IPS-11a (cell line): Measurements from ENCODE around the gene LRIG1.

ENCODE experiments used
- H3K4me3 ChIP-seq: one replicate; pipeline ENCODE4 v1.5.1; 2013; ENCODE audit warnings: low read depth, low read length, control low read depth

The LRIG1 gene

GRCh38 chr3:66392512-66392911 is 108.3 kb downstream of the LRIG1 start:
- no peak overlapping the region for H3K4me3 ChIP-seq

- H3K4me3 ChIP-seq = no peak overlapping the region
Observed at GRCh38 chr3:66390013-66390412, 110.8 kb downstream of the LRIG1 start.

GRCh38 chr3:66386925-66387650 is 113.7 kb downstream of the LRIG1 start:
- H3K4me3 ChIP-seq = no peak overlapping the region

GRCh38 chr3:66386011-66386924 is 114.6 kb downstream of the LRIG1 start:
- H3K4me3 ChIP-seq = no peak overlapping the region

- H3K4me3 ChIP-seq = no peak overlapping the region
Observed at GRCh38 chr3:66385066-66385465, 115.8 kb downstream of the LRIG1 start.

GRCh38 chr3:66383998-66384745 is 116.7 kb downstream of the LRIG1 start:
- H3K4me3 ChIP-seq = no peak overlapping the region

- H3K4me3 ChIP-seq = no peak overlapping the region
Observed at GRCh38 chr3:66383023-66383422, 117.8 kb downstream of the LRIG1 start.

GRCh38 chr3:66382142-66382541 is 118.7 kb downstream of the LRIG1 start:
- H3K4me3 ChIP-seq = no peak overlapping the region

GRCh38 chr3:66381626-66382025 is 119.2 kb downstream of the LRIG1 start:
- no peak overlapping the region for H3K4me3 ChIP-seq

DNA sequence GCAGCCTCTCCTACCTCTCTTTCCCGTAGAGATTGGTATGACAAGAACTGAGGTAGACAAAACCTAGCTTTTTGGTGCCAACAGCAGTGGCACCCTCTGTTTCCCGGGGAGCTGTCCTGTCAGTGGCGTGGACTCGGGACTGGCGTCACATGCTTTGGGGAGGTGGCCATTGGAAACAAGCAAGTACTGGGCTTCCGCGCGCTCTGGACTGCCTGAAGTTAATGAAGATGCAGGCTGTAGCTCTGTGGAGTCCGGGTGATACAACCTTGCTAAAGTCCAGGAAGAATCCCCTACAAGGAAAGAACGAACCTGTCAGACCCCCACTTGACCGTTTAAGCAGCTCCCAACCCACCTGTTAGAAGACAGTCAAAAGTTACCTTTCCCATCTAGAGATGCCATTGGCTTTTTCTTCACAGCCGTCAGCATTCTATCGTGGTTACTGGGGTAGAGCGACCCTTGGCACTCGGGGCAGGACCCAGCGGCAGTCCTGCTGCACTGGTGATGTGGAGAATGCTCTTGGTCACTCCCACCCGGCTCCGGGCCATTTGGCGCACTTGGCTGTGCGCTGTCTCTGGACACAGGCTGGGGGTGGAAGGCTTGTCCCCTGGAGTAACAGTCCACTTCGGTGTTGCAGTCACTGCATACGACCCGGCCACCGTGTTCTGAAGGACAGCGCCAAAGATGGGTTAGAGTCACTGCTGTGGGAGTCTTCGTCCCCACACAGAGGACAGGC is 120.5 kb downstream of the LRIG1 start:
- H3K4me3 ChIP-seq = no peak overlapping the region

DNA sequence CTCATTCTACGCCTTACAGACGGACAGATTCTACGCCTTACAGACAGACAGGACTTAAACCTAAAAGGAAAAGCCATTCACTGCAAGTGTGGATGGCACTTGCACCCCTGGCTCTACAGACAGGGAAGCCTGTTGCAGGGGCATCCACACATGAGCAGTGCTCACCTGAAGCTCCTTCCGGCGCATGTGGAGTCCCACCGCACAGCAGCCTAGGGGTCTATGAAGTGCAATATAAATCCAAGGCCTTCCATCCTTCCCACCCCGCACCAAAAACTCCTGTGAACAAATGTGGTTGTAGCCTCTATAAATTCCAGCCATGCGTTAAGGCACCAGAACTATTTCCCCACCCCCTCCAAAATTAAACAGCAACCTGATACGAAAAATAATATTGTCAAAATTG is 121.3 kb downstream of the LRIG1 start:
- H3K4me3 ChIP-seq = no peak overlapping the region

- no peak overlapping the region for H3K4me3 ChIP-seq
Observed at GRCh38 chr3:66378256-66378655, 122.6 kb downstream of the LRIG1 start.

DNA sequence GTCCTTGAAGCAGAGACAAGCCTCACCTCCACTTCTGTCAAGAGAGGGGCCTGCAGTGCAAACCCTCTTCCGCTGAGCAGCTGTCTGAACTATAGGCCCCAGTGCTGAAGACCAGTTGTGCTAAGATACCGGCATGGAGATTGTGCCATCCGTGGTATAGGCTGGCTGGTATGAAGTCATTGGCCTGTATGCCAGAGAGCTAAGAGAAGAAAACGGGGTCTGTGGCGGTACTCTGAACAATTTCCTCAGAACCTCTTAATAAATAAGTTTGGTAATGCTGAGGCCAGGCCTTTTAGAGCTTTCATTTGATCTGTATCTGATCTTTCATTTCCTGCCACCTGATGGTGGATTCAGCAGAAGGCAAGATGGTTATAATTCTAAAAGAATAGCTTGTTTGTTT is 123.0 kb downstream of the LRIG1 start:
- H3K4me3 ChIP-seq = no peak overlapping the region

GRCh38 chr3:66376568-66376967 is 124.3 kb downstream of the LRIG1 start:
- H3K4me3 ChIP-seq = no peak overlapping the region

DNA sequence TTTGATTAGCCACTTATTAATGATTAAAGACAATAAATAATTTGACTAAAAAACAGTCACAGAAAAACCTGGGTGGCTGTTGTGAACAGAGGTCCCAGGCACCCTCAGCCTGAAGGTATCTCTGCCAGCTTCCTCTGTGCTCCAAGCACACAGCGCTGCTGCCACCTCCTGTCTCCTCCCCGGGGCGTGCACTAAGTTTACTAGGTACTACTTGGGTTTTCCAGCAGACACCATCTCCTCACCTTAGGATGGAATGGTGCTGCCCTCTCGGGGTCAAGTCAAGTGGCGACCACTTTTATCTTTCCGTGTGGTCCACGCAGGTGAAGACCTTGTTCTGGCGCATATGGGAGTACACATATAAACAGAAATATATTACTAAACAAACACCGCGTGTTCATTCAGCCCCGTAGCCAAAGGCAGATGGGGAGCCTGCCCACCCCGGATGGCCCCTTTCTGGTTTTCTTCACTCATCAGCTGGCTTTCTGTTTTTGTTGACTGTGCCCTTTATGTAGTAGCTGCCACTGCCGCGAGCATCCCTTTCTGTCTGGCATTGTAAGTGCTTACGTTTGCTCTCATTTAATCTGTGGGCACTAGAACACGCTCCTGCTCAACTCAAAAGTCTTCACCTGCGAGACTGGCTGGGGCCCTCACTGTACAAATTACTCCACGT is 128.0 kb downstream of the LRIG1 start:
- no peak overlapping the region for H3K4me3 ChIP-seq

DNA sequence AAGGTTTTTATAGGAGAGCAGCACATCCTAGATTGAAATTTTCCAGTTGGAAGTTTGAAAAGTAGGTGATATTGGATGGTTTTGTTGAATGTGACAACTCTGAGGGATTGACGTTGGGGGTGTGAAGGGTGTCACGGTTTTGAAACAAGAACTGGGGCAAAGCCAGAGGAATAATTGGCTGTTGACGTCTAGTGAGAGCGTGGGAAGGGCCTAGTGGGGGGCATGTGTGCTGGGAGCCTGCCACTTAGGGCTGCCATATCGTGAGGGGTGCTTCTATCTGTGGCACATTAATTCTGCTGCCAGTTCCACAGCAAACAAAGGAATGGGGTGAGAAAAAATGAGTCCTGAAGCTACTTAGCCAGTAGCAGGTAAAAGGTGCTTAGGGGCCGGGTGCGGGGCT is 129.4 kb downstream of the LRIG1 start:
- H3K4me3 ChIP-seq = no peak overlapping the region

DNA sequence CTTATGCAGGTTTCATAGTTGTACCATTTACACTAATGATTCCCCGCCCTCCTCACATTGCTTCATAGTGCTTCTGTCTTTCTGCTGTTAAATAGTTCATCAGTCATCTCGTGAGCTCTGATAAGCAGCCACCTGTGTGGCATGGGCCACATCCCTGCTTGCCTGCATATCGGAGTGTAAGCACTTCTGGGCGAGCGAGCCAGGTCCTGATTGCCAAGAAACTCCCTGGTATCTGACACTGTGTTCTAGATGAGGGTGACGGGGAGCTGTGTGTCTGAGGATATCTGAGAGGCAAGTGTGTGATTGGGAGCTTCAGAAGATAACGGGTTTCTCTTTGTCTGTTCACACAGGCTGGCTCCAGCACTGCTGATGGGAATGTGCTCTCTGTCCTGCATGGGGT is 130.6 kb downstream of the LRIG1 start:
- H3K4me3 ChIP-seq = no peak overlapping the region

- no peak overlapping the region for H3K4me3 ChIP-seq
Observed at GRCh38 chr3:66367979-66368378, 132.8 kb downstream of the LRIG1 start.

- no peak overlapping the region for H3K4me3 ChIP-seq
Observed at GRCh38 chr3:66366747-66367146, 134.1 kb downstream of the LRIG1 start.

GRCh38 chr3:66365080-66365479 is 135.7 kb downstream of the LRIG1 start:
- no peak overlapping the region for H3K4me3 ChIP-seq
